GM20000 (cell line): Measurements from ENCODE around the gene TLK1.

Experiments used
- DNase-seq: peaks from one replicate; pipeline ENCODE4 v3.0.0; 2012; ENCODE audit warnings: low spot score
- TF ChIP-seq, protein P1 (sequence below): IDR thresholded peaks from 2 replicates; pipeline ENCODE4 v1.5.1; 2012; ENCODE audit warnings: mild to moderate bottlenecking, control low read depth; ENCODE audit errors: extremely low read depth, missing control alignments

The TLK1 gene

DNA sequence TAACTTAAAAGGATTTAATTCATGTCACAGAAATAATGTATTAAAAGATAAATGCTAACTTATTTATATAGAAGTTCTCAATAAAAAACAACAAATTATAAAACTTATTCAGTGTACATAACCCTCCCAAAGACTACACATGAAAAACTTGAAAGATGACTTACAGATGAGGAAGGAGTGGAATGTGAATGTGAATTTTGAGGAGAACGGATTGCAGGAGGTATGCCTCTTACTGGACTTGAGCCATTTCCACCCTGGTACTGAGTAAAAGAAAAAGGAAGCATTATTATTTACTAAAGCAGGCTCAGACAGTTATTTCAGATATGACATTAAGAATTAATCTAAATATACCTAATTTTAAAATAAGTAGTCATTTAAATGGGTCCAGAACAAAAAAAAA is 104.4 kb downstream of the TLK1 start:
- TF ChIP-seq, protein P1, sequence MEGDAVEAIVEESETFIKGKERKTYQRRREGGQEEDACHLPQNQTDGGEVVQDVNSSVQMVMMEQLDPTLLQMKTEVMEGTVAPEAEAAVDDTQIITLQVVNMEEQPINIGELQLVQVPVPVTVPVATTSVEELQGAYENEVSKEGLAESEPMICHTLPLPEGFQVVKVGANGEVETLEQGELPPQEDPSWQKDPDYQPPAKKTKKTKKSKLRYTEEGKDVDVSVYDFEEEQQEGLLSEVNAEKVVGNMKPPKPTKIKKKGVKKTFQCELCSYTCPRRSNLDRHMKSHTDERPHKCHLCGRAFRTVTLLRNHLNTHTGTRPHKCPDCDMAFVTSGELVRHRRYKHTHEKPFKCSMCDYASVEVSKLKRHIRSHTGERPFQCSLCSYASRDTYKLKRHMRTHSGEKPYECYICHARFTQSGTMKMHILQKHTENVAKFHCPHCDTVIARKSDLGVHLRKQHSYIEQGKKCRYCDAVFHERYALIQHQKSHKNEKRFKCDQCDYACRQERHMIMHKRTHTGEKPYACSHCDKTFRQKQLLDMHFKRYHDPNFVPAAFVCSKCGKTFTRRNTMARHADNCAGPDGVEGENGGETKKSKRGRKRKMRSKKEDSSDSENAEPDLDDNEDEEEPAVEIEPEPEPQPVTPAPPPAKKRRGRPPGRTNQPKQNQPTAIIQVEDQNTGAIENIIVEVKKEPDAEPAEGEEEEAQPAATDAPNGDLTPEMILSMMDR: no peak
- DNase-seq: no peak

DNA sequence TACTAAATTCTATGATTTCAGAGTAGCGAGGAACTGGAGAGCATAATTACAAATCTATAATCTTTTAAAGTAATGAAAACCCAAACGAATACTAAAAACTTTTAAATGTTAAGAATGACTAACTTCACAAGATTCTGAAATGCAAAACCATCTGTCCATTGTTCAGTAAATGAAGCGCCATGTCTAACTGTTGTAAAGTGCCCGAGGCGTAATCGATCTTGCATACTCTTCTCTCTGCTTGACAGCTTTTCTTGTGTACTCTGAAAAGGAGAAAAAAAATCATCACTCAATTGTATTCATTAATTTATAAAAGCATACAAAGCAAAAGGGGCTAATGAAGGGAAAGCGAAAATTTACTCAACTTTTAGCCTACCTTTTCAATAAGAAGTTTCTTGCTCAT is 111.0 kb downstream of the TLK1 start:
- TF ChIP-seq, protein P1: no peak
- no peak for DNase-seq

DNA sequence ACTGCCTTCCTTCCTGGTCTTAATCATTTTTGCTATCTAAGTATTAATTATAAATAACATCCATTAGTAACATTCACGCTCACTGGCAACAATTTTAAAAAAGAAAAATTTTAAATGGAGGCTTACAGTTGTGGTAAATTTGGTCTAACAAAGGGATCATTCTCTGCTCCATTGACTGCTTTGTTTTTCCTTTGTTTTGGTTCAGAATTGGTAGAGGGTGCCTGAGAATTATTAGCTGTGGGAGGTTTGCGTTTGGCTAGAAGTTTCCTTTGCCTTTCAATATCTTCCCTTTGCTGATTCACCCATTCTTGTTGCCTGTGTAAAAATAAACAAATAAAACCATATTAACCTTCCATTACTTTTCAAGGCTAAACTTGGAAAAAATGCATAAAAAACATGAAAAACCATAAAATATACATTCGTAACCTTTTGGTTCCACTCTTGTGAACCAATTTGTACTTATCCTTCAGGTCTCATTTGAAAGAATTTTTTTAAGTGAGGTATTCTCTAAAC is 114.6 kb downstream of the TLK1 start:
- DNase-seq: no peak
- TF ChIP-seq, protein P1: no peak

DNA sequence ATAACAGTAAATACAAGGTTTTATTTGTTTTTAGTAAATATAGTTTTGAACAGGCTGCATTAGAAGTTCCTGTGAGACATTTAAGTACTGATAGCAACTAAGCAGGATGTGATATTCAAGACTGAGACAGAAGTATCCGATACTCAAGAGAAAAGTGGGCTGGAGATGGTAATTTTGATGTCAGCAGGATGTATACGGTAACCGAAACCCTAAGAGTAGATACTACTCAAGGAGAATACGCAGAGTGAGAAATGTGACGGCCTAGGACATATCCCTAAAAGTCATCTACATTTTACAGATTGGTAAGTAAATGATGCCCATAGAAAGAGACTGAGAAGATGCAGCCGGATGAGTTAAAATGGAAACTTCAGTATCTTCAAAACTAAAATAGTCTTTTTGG is 116.3 kb downstream of the TLK1 start:
- no peak for DNase-seq
- TF ChIP-seq, protein P1: no peak

DNA sequence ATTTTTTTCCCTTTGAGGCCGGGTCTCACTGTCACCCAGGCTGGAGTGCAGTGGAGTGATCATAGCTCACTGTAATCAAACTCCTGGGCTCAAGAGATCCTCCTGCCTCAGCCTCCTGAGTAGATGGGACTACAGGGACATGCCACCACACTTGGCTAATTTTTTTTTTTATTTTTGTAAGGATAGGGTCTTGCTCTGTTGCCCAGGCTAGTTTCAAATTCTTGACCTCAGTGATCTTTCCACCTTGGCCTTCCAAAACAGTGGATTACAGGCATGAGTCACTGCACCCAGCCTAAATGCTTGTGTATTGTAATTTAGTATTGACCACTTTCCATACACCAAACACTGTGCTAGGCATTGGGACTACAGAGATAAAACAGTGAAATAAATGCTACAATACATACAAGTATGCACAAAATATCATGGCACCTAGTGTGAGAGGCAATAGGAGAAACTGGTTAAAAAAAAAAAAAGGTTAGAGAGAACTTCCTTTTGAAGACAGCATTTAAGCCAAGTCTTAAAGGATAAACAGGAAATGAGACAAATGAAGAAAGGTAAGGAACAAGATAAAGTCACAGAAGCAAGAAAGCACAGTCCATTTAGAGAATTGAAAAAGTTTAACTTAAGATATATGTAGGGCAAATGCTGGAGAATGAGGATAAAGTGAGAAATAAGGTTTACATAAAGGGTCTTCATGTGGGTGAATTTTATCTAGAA is 118.3 kb downstream of the TLK1 start:
- TF ChIP-seq, protein P1: no peak
- DNase-seq: no peak

DNA sequence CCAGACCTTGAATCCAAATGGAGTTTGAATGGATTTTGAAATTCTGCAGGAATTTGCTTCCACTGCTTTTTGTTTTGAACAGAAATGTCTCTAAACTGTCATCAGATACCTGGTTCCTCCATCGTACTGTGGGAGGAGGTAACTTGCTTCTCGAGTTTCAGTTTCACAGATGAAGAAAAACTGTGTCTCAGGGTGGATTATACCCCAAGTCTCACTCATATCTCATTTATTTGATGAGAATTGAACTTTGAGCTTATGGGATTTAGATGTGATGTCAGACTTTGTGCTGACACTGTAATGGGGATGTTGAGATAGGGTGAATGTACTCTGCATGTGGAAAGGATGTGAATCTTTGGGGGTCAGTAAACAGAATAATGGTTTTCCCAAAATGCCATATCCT is 124.2 kb downstream of the TLK1 start:
- TF ChIP-seq, protein P1: no peak
- no peak for DNase-seq

DNA sequence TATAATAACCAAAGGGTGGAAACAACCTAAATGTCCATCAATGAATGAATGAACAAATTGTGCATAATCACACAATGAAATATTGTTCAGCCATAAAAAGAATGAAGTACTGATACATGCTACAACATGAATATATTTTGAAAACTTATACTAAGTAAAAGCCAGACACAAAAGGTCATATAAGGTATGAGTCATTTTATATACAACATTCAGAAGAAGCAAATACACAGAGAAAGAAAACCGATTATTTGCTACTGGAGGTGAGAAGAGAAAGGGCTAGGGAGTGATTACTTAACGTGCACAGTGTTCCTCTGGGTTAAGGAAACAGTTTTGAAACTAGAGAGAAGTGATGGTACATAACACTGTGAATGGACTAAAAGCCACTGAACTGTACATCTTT is 126.4 kb downstream of the TLK1 start:
- no peak for DNase-seq

More for the DNA sequence above, 126.4 kb downstream of the TLK1 start:
- TF ChIP-seq, protein P1: no peak
